K562 (cell line): ENCODE data around the gene ALDH1A2. TPM values are rescaled to one million over a fixed set of nuclear protein-coding genes. Genes with fewer than 3 reads are reported as not detected.

ENCODE experiments used
- ATAC-seq: fragments of 200-7000 bp; cut with Tn5 transposase; 3 replicates; pipeline ENCODE4 v1.9.1; 2020; ENCODE audit warnings: moderate library complexity
- BruUV-seq: library from RNA; stranded (reverse); fragments of 400-500 nt; replicated peaks from 2 replicates; lab custom pipeline; 2021; lab: Mats Ljungman, UMichigan
- CTCF ChIA-PET: fragments of 300-600 bp; formaldehyde crosslinking; extraction: SDS; loops from one replicate; lab custom pipeline; 2021; ENCODE audit warnings: low intra/inter-chr PET ratio; lab: Yijun Ruan, JAX
- POLR2A ChIA-PET: fragments of 300-600, 350-650 bp; sonication (Branson Sonifier 250); formaldehyde crosslinking; extraction: SDS; loops from one replicate; lab custom pipeline; 2021; ENCODE audit warnings: antibody characterized with exemption, inconsistent platforms; lab: Yijun Ruan, JAX
- DNase-seq, 4 experiments: peaks; one replicate each; pipeline versions ENCODE4 v3.0.0 to v3.0.0-alpha.2; 2011 to 2018; ENCODE audit warnings: low spot score in 3 of 4, mixed read lengths in 3 of 4; ENCODE audit errors: extremely low read depth in 1 of 4
- FAIRE-seq: peaks from 2 replicates; lab custom pipeline; 2011; peaks lifted over from hg19 to GRCh38; lab: Jason Lieb, UNC
- H2AFZ ChIP-seq: 2 replicates; pipeline ENCODE4 v1.6.0; 2011; ENCODE audit warnings: low read depth, low read length, control low read depth, inconsistent platforms
- H3K27ac ChIP-seq: fragments of 200-600 bp; 3 replicates; pipeline ENCODE4 v1.8.0; 2011; ENCODE audit warnings: low read depth, mild to moderate bottlenecking, control low read depth, inconsistent platforms, low read length, moderate library complexity, mixed read lengths; ENCODE audit errors: extremely low read depth
- H3K27me3 ChIP-seq, 2 experiments: fragments of 300-600 bp in 1 of 2; 2 replicates in 1 of 2; 3 replicates in 1 of 2; pipeline versions ENCODE4 v1.6.0 to v1.8.0; 2011; ENCODE audit warnings: inconsistent platforms in 2 of 2, low read length in 2 of 2, mild to moderate bottlenecking in 1 of 2, mixed read lengths in 1 of 2, moderate library complexity in 1 of 2; ENCODE audit not compliant: control insufficient read depth in 2 of 2, insufficient read depth in 2 of 2
- H3K36me3 ChIP-seq: fragments of 300-600 bp; 3 replicates; pipeline ENCODE4 v1.8.0; 2011; ENCODE audit warnings: mild to moderate bottlenecking, low read length, inconsistent platforms; ENCODE audit not compliant: control insufficient read depth, insufficient read depth
- H3K4me1 ChIP-seq, 2 experiments: fragments of 200-600 bp in 1 of 2; replicated peaks in 1 of 2; 2 replicates in 1 of 2; 3 replicates in 1 of 2; pipeline versions ENCODE4 v1.5.1 to v1.8.0; 2011; ENCODE audit warnings: inconsistent platforms in 2 of 2, low read length in 2 of 2, mild to moderate bottlenecking in 1 of 2, mixed read lengths in 1 of 2, moderate library complexity in 1 of 2; ENCODE audit not compliant: control insufficient read depth in 2 of 2, insufficient read depth in 2 of 2
- H3K4me2 ChIP-seq: 2 replicates; pipeline ENCODE4 v1.6.1; 2011; ENCODE audit warnings: low read length, control low read depth, inconsistent platforms, mixed read lengths; ENCODE audit not compliant: insufficient read depth
- H3K4me3 ChIP-seq: fragments of 200-600 bp; sonication (generic), shearing (Covaris generic); 2 replicates; pipeline ENCODE4 v1.5.1; 2016; ENCODE audit warnings: control low read depth, inconsistent platforms
- H3K79me2 ChIP-seq: fragments of 200-600 bp; 3 replicates; pipeline ENCODE4 v1.8.0; 2011; ENCODE audit warnings: low read length, inconsistent platforms; ENCODE audit not compliant: control insufficient read depth, insufficient read depth
- H3K9ac ChIP-seq, 2 experiments: 2 replicates each; pipeline versions ENCODE4 v1.6.0 to v1.6.1; 2011; ENCODE audit warnings: low read depth in 2 of 2, low read length in 2 of 2, control low read depth in 1 of 2, inconsistent platforms in 1 of 2, mild to moderate bottlenecking in 1 of 2, mixed read lengths in 1 of 2; ENCODE audit not compliant: insufficient read depth in 1 of 2
- H3K9me1 ChIP-seq: one replicate; pipeline ENCODE4 v1.6.0; 2011; ENCODE audit warnings: inconsistent platforms, mild to moderate bottlenecking, low read length, moderate library complexity; ENCODE audit not compliant: control insufficient read depth, insufficient read depth
- H3K9me3 ChIP-seq: replicated peaks from 2 replicates; pipeline ENCODE4 v1.5.1; 2011; ENCODE audit warnings: low read depth, low read length, inconsistent platforms; ENCODE audit not compliant: control insufficient read depth, insufficient read depth
- H4K20me1 ChIP-seq: replicated peaks from 2 replicates; pipeline ENCODE4 v1.6.1; 2011; ENCODE audit warnings: low read length, inconsistent platforms, mixed read lengths; ENCODE audit not compliant: control insufficient read depth, insufficient read depth
- FOSL1 ChIP-seq: fragments of 200-800 bp; sonication (Bioruptor generic); conservative IDR thresholded peaks from 2 replicates; pipeline ENCODE4 v1.6.1; 2016; ENCODE audit warnings: missing genetic modification characterization, missing compliant biosample characterization
- STAT5A ChIP-seq: IDR thresholded peaks from 2 replicates; pipeline ENCODE4 v1.6.1; 2012; ENCODE audit warnings: low read length, inconsistent platforms, borderline replicate concordance
- TSC22D4 ChIP-seq: fragments of 450-650 bp; IDR thresholded peaks from 2 replicates; pipeline ENCODE4 v1.6.1; 2016; ENCODE audit warnings: missing genetic modification characterization, missing biosample characterization, control low read depth
- WGBS: fragments of 100-300 bp; shearing (Covaris generic); methylation state at CpG from one replicate; pipeline ENCODE4 v1.1.6; 2016; ENCODE audit warnings: low coverage, mixed read lengths; ENCODE audit not compliant: insufficient coverage; ENCODE audit errors: missing lambda C conversion rate; 5-methylcytosine and 5-hydroxymethylcytosine counted together
- in situ Hi-C: fragments of 300-500 bp; cut with MboI; formaldehyde crosslinking; loops from 4 replicates; pipeline ENCODE4 v1.15.0; 2018; ENCODE audit warnings: inconsistent platforms, mixed read lengths
- intact Hi-C: fragments of 100-400 bp; cut with micrococcal nuclease; formaldehyde crosslinking; loops from 2 replicates; pipeline ENCODE4 v1.14.2; 2022
- polyA plus RNA-seq, 8 experiments: library from polyadenylated mRNA; depleted of rRNA in 4 of 8; stranded (reverse) in 5 of 8; unstranded in 3 of 8; fragments of >200 nt; fragmentation: Nextera tagmentation in 2 of 8; fragmentation: Illumina TruSeq in 1 of 8; extraction: Ambion mirVana in 2 of 8; extraction: Trizol in 1 of 8; gene quantifications; 2 replicates each; pipeline versions ENCODE4 v1.2.1 to v1.2.3, GENCODE V29; 2011 to 2014; ENCODE audit warnings: inconsistent platforms in 1 of 8, missing spikeins in 1 of 8
- total RNA-seq, 7 experiments: library from RNA; depleted of rRNA in 6 of 7; stranded (reverse); fragments of >200 nt in 6 of 7; fragmentation: Illumina TruSeq in 2 of 7; extraction: Trizol in 2 of 7; gene quantifications; 2 replicates each; pipeline versions ENCODE4 v1.2.1 to v1.2.3, GENCODE V29; 2011 to 2021; ENCODE audit warnings: low replicate concordance in 1 of 7
- TF ChIP-seq, protein P1 (sequence below): fragments of 200-800 bp; sonication (Bioruptor generic); IDR thresholded peaks from 2 replicates; pipeline ENCODE4 v1.6.1; 2017; ENCODE audit warnings: missing genetic modification characterization, missing compliant biosample characterization

The ALDH1A2 gene
- total and polyA plus RNA-seq, 9 of the 15 experiments (the other 6 are each of a cell fraction or from before 2014, with no cell fraction given) = 115 to 393 (median 333) TPM

DNA sequence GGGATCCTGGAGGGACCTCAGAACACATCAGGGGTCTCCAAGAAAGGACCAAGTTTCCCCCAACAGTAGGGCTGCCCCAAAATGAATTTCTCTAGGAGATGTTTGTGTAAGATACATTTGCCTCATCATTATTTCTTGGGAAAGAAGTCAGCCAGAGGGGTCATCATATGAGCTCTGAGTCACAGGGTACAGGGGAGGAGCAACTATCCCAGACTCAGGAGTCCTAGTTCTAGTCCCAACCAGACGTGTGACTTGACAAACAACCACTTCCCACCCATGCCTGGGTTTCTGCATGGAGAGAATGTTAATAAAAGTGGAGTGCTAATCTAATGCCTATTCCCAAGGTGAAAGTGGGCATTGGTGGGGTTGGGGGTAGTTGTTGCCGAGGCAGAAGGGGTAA, 144.1 kb downstream of the ALDH1A2 start:
- H3K4me1 ChIP-seq = no peaks in the 10 kb centered on the region
- H3K4me2 ChIP-seq = no peak overlapping the region
- H3K9ac ChIP-seq = no peak overlapping the region
- H3K79me2 ChIP-seq = no peaks in the 10 kb centered on the region
- peaks cover 42% of the 10 kb centered on the region in 2 experiments for H3K27me3 ChIP-seq
- WGBS = 4% methylated on average over 2 of the region's 2 CpGs
- ChIA-PET CTCF (no interaction called here), POLR2A (interaction anchor here (0.6 to 2.0 kb wide), 2 partner anchors 10 to 27 kb away, joined by 3 to 5 read pairs; no protein-coding TSS in a partner anchor)
- no TSS peak for BruUV-seq
- DNase-seq (no peak), FAIRE-seq (no peak), ATAC-seq (no peak)
- no peak overlapping the region for H3K4me3 ChIP-seq
- H3K36me3 ChIP-seq = no peaks in the 10 kb centered on the region
- no peaks in the 10 kb centered on the region for H4K20me1 ChIP-seq
- in situ Hi-C loops = no loop called here
- no peak overlapping the region for H3K27ac ChIP-seq
- no peak overlapping the region for H2AFZ ChIP-seq
- H3K9me3 ChIP-seq = no peaks in the 10 kb centered on the region
- intact Hi-C loops = no loop called here
- no peaks in the 10 kb centered on the region for H3K9me1 ChIP-seq
- TF ChIP-seq FOSL1 (tag) (peak; percentile 80), STAT5A (no peak)
- TF ChIP-seq, protein P1, sequence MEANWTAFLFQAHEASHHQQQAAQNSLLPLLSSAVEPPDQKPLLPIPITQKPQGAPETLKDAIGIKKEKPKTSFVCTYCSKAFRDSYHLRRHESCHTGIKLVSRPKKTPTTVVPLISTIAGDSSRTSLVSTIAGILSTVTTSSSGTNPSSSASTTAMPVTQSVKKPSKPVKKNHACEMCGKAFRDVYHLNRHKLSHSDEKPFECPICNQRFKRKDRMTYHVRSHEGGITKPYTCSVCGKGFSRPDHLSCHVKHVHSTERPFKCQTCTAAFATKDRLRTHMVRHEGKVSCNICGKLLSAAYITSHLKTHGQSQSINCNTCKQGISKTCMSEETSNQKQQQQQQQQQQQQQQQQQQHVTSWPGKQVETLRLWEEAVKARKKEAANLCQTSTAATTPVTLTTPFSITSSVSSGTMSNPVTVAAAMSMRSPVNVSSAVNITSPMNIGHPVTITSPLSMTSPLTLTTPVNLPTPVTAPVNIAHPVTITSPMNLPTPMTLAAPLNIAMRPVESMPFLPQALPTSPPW (CRISPR knock-in tag) = no peak

DNA sequence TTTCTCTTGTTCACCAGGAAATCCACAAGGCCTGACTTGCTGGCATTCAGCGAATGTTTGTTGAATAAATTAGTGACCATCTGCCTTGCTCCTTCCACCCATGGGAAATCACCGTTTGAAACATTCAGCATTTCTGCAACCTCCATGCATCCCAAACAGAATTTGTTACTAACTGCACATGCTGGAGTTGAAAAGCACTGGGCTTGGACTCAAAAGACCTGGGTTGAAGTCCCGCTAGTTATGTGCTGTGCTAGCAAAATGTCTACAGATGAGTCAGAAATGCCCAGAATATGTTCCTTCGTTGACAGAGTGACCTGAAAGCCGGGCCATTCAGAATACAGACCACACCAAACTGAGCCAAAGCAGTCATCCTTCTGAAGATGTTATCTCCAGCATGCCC, 144.6 kb downstream of the ALDH1A2 start:
- CTCF ChIA-PET = no interaction called here

More for the DNA sequence above, 144.6 kb downstream of the ALDH1A2 start:
- Histone ChIP-seq H2AFZ (no peak overlapping the region), H3K27ac (no peak overlapping the region), H3K4me1 (no peaks in the 10 kb centered on the region), H3K9me3 (no peaks in the 10 kb centered on the region), H3K9me1 (no peaks in the 10 kb centered on the region), H3K4me3 (no peak overlapping the region), H3K36me3 (no peaks in the 10 kb centered on the region), H4K20me1 (no peaks in the 10 kb centered on the region), H3K27me3 (peaks cover 41 to 46% of the 10 kb centered on the region in 2 experiments), H3K9ac (no peak overlapping the region), H3K79me2 (no peaks in the 10 kb centered on the region), H3K4me2 (no peak overlapping the region)
- intact Hi-C loops (no loop called here), in situ Hi-C loops (no loop called here)
- 0% methylated on average over 5 of the region's 5 CpGs for WGBS
- no peak for ATAC-seq
- no peak for DNase-seq
- POLR2A ChIA-PET = no interaction called here
- FAIRE-seq = no peak
- TF ChIP-seq TSC22D4 (tag) = no peak
- TF ChIP-seq FOSL1 (tag) = peak; percentile 83
- BruUV-seq = no TSS peak
